Measurements from ENCODE around the gene DNMBP. TPM values are rescaled to one million over a fixed set of nuclear protein-coding genes. Genes with fewer than 3 reads are reported as not detected.

Gene DNMBP
- total RNA-seq, 2 experiments from 2014 or later = 2.2 to 2.3 TPM

DNA sequence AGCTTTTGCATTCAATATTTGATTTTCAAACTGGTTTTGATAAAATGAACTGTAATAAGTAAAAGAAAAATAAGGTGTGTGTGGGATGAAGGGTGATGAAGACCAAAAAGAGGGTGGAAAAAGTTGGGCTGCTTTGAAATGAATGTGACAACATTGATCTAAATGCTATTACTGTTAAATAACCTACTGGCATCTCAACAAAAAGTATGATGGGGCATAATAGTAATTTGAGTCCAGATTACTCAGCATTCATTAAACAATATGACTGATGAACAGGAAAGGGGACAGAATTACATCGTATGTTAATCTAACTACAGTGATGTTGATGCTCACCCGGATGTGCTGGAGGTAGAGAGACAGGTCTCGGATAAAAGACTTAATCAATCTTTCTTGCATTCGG is 115.1 kb downstream of the DNMBP start:
- Mint-ChIP-seq H3K27ac (no peak overlapping the region), H3K4me1 (ENCODE audit: low read depth) (no peaks in the 10 kb centered on the region), H3K27me3 (no peaks in the 10 kb centered on the region), H3K36me3 (ENCODE audit: low read depth) (peaks cover 49% of the 10 kb centered on the region), H3K4me3 (no peak overlapping the region), H3K9me3 (no peaks in the 10 kb centered on the region)
- TF ChIP-seq CTCF (IDR thresholded peaks at IDR 0.05) = no peak
- no peak overlapping the region for H3K4me3 ChIP-seq (ENCODE audit: low read length)
- H3K27ac ChIP-seq (ENCODE audit: low read depth in 1 of 2, low read length in 2 of 2) = no peak overlapping the region
- DNase-seq = no peak
- H3K36me3 ChIP-seq (ENCODE audit: insufficient read depth, low read length) = peaks cover 9% of the 10 kb centered on the region
- POLR2A ChIA-PET = no interaction called here
- no peaks in the 10 kb centered on the region for H3K9me3 ChIP-seq (ENCODE audit: control insufficient read depth in 1 of 2, insufficient read depth in 1 of 2, low read length in 2 of 2)
- no peaks in the 10 kb centered on the region for H3K27me3 ChIP-seq (ENCODE audit: control insufficient read depth in 1 of 2, insufficient read depth in 2 of 2, low read length in 2 of 2)
- no peak for ATAC-seq (ENCODE audit: poor library complexity)
- CTCF ChIA-PET = no interaction called here
- H3K4me1 ChIP-seq (ENCODE audit: insufficient read depth, low read length) = no peaks in the 10 kb centered on the region
- intact Hi-C loops (cut with DNase I, micrococcal nuclease) = no loop called here

DNA sequence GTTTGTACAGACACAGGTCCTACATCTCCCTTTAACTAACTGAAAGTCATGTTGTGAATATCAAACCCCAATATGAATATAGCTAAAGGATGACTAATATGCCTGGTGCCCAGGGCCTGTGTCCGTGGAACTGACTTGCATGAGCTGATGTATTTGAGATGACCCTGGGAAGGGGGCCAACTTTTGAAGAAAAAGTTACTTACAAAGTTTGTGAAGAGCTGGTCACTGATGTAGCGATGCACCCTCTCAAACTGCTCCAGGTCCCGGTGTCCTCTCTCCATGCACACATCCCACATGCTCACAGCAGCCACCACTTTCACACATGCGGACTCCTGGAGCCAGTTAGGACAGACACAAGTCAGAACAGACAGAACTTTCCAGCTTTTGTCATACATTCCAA is 121.1 kb downstream of the DNMBP start:
- DNase-seq = no peak
- no peak for TF ChIP-seq CTCF (IDR thresholded peaks at IDR 0.05)
- Mint-ChIP-seq H3K4me3 (no peak overlapping the region), H3K9me3 (no peaks in the 10 kb centered on the region), H3K4me1 (ENCODE audit: low read depth) (no peaks in the 10 kb centered on the region), H3K27ac (no peak overlapping the region), H3K36me3 (ENCODE audit: low read depth) (peaks cover 41% of the 10 kb centered on the region), H3K27me3 (no peaks in the 10 kb centered on the region)
- Histone ChIP-seq H3K4me3 (ENCODE audit: low read length) (no peak overlapping the region), H3K36me3 (ENCODE audit: insufficient read depth, low read length) (peaks cover 3% of the 10 kb centered on the region), H3K27ac (ENCODE audit: low read depth in 1 of 2, low read length in 2 of 2) (no peak overlapping the region), H3K4me1 (ENCODE audit: insufficient read depth, low read length) (no peaks in the 10 kb centered on the region), H3K9me3 (ENCODE audit: control insufficient read depth in 1 of 2, insufficient read depth in 1 of 2, low read length in 2 of 2) (no peaks in the 10 kb centered on the region), H3K27me3 (ENCODE audit: control insufficient read depth in 1 of 2, insufficient read depth in 2 of 2, low read length in 2 of 2) (no peaks in the 10 kb centered on the region)
- ChIA-PET POLR2A (no interaction called here), CTCF (no interaction called here)
- intact Hi-C loops (cut with DNase I, micrococcal nuclease) = no loop called here
- no peak for ATAC-seq (ENCODE audit: poor library complexity)

DNA sequence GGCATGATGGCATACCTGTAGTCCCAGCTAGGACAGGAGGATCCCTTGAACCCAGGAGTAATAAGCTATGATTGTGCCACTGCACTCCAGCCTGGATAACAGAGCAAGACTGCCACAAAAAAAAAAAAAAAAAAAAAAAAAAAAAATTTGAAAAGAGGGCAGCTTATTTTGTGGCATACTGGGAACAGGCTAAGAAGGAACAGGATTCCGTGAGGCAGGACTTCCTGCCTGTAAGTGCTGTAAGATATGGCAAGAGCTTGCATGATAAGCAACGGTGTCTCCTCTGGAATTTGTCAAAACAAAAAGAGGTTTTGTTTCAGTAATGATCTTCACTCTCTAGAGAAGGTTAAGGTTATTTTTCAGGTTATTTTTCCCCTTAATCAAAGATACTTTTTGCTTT is 126.2 kb downstream of the DNMBP start:
- H3K9me3 Mint-ChIP-seq = no peaks in the 10 kb centered on the region
- peaks cover under 1% of the 10 kb centered on the region for H3K4me1 Mint-ChIP-seq (ENCODE audit: low read depth)
- POLR2A ChIA-PET = no interaction called here
- H3K36me3 Mint-ChIP-seq (ENCODE audit: low read depth) = peaks cover 53% of the 10 kb centered on the region
- DNase-seq (no peak), ATAC-seq (ENCODE audit: poor library complexity) (no peak)
- Histone ChIP-seq H3K27me3 (ENCODE audit: control insufficient read depth in 1 of 2, insufficient read depth in 2 of 2, low read length in 2 of 2) (no peaks in the 10 kb centered on the region), H3K4me3 (ENCODE audit: low read length) (no peak overlapping the region), H3K27ac (ENCODE audit: low read depth in 1 of 2, low read length in 2 of 2) (no peak overlapping the region), H3K4me1 (ENCODE audit: insufficient read depth, low read length) (peaks cover 2% of the 10 kb centered on the region), H3K9me3 (ENCODE audit: control insufficient read depth in 1 of 2, insufficient read depth in 1 of 2, low read length in 2 of 2) (no peaks in the 10 kb centered on the region), H3K36me3 (ENCODE audit: insufficient read depth, low read length) (peaks cover 8% of the 10 kb centered on the region)
- CTCF ChIA-PET = no interaction called here
- H3K4me3 Mint-ChIP-seq = no peak overlapping the region
- H3K27ac Mint-ChIP-seq = no peak overlapping the region
- peaks cover under 1% of the 10 kb centered on the region for H3K27me3 Mint-ChIP-seq
- no peak for TF ChIP-seq CTCF (IDR thresholded peaks at IDR 0.05)
- intact Hi-C loops (cut with DNase I, micrococcal nuclease) = loop anchor here in 1 of 2 experiments (5.0 kb wide), 1 partner anchor 656 kb away; no protein-coding TSS in a partner anchor
